ENCODE results near the gene CHAF1B.

DNA sequence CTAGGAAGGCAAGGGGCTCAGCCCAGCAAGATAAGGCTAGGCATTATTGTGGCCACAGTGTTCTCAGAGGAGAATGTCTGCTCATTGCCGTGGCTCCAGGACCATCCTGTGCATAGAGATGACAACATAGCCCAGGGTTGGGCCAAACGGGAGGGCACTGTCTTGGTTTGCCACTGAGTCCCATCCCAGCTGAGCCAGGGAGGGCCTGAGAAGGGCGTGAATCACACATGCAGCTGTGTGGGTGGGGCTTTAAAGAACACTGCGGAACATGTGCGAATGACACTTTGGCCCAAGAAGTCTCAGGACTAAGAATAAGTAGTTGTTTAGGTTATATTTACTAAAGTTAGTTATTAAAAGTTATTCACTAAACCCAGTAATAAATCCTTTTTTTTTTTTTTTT, 18.5 kb downstream of the CHAF1B start:
- TF ChIP-seq POLR2A (conservative IDR thresholded peaks at IDR 0.05) (no peak), PHTF2 (CRISPR knock-in tag; IDR thresholded peaks at IDR 0.05) (no peak), FOXJ3 (CRISPR knock-in tag; IDR thresholded peaks at IDR 0.05) (no peak), EGR1 (conservative IDR thresholded peaks at IDR 0.05) (no peak), SIX5 (IDR thresholded peaks at IDR 0.05; ENCODE audit: borderline replicate concordance in 1 of 2, insufficient read depth in 1 of 2, low read depth in 1 of 2, low read length in 2 of 2) (no peak), IFI16 (CRISPR knock-in tag; IDR thresholded peaks at IDR 0.05) (no peak), ZC3H8 (IDR thresholded peaks at IDR 0.05) (no peak), CBX5 (IDR thresholded peaks at IDR 0.05; ENCODE audit: borderline replicate concordance, low read depth) (no peak), SOX6 (IDR thresholded peaks at IDR 0.05) (no peak)
- TF ChIP-seq, protein P1, sequence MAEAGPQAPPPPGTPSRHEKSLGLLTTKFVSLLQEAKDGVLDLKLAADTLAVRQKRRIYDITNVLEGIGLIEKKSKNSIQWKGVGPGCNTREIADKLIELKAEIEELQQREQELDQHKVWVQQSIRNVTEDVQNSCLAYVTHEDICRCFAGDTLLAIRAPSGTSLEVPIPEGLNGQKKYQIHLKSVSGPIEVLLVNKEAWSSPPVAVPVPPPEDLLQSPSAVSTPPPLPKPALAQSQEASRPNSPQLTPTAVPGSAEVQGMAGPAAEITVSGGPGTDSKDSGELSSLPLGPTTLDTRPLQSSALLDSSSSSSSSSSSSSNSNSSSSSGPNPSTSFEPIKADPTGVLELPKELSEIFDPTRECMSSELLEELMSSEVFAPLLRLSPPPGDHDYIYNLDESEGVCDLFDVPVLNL (CRISPR knock-in tag; IDR thresholded peaks at IDR 0.05; ENCODE audit: low read depth): no peak
- TF ChIP-seq, protein P2, sequence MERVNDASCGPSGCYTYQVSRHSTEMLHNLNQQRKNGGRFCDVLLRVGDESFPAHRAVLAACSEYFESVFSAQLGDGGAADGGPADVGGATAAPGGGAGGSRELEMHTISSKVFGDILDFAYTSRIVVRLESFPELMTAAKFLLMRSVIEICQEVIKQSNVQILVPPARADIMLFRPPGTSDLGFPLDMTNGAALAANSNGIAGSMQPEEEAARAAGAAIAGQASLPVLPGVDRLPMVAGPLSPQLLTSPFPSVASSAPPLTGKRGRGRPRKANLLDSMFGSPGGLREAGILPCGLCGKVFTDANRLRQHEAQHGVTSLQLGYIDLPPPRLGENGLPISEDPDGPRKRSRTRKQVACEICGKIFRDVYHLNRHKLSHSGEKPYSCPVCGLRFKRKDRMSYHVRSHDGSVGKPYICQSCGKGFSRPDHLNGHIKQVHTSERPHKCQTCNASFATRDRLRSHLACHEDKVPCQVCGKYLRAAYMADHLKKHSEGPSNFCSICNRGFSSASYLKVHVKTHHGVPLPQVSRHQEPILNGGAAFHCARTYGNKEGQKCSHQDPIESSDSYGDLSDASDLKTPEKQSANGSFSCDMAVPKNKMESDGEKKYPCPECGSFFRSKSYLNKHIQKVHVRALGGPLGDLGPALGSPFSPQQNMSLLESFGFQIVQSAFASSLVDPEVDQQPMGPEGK (CRISPR knock-in tag; IDR thresholded peaks at IDR 0.05; ENCODE audit: borderline replicate concordance): no peak
- TF ChIP-seq, protein P3, sequence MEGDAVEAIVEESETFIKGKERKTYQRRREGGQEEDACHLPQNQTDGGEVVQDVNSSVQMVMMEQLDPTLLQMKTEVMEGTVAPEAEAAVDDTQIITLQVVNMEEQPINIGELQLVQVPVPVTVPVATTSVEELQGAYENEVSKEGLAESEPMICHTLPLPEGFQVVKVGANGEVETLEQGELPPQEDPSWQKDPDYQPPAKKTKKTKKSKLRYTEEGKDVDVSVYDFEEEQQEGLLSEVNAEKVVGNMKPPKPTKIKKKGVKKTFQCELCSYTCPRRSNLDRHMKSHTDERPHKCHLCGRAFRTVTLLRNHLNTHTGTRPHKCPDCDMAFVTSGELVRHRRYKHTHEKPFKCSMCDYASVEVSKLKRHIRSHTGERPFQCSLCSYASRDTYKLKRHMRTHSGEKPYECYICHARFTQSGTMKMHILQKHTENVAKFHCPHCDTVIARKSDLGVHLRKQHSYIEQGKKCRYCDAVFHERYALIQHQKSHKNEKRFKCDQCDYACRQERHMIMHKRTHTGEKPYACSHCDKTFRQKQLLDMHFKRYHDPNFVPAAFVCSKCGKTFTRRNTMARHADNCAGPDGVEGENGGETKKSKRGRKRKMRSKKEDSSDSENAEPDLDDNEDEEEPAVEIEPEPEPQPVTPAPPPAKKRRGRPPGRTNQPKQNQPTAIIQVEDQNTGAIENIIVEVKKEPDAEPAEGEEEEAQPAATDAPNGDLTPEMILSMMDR (IDR thresholded peaks at IDR 0.05 in 2 of 3, conservative IDR thresholded peaks at IDR 0.05 in 1 of 3; ENCODE audit: insufficient read depth in 2 of 3, low read depth in 1 of 3, low read length in 3 of 3): no peak
